Fibroblast of lung (primary cell): ENCODE measurements around the gene DOLPP1.

Experiments
- CTCF ChIP-seq, 2 donors: IDR thresholded peaks in 1 of 2; conservative IDR thresholded peaks in 1 of 2; 1 replicate in 1 of 2; 2 replicates in 1 of 2; pipeline ENCODE4 v1.5.1; 2011 to 2012; ENCODE audit warnings: low read length in 2 of 2, control low read depth in 1 of 2, inconsistent platforms in 1 of 2, low read depth in 1 of 2, mild to moderate bottlenecking in 1 of 2
- EZH2 ChIP-seq: IDR thresholded peaks from 2 replicates; pipeline ENCODE4 v1.5.1; 2012; ENCODE audit warnings: low read length, control low read depth, mild to moderate bottlenecking; ENCODE audit errors: missing control alignments

DNA sequence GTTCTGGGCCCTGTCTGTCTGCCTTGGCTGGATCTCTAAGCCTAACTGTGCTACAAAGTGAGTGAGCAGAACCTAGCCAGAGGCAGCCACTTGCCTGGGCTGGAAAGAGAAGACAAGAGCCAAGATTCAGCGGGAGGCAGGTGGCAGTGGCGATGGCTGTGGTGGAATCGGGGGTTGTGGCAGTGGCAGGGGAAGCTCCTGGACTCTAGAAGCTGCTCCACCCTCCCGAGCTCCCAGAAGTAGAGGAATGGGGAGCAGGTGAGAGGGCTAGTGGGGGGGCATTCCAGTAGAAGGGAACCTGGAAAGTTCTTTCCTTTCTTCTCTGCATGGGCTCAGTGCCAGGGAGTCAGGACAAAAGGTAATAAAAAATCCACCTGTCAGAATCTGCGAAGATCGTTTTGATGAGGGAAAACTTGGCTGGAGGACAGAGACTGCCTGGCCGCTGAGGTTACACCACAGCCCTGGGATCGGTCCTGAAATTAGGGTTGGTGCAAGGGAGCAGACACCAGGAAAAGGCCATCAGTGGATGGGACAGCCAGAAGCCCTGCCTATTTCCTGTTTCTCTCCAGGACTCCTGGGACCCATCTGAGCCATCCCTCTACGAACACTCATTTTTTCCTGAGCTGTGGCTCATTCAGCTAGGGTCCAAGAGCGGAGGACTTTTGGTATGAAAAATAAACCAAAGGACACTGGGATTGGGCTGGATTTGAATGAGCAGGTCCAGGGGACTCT lies 28.1 kb downstream of the DOLPP1 start:
- no peak for TF ChIP-seq CTCF (conservative IDR thresholded peaks at IDR 0.05 in 1 of 2, IDR thresholded peaks at IDR 0.05 in 1 of 2; ENCODE audit: low read depth in 1 of 2, low read length in 2 of 2)
- no peak for TF ChIP-seq EZH2
